Pancreas (tissue), 10 donors: Measurements from ENCODE around the gene PPM1H. TPM values are rescaled to one million over a fixed set of nuclear protein-coding genes. Genes with fewer than 3 reads are reported as not detected.

ENCODE experiments used
- ATAC-seq, 4 donors: fragments of 200-7000 bp; cut with Tn5 transposase; one replicate each; pipeline versions ENCODE4 v1.8.0 to v1.9.1; 2020; ENCODE audit warnings: mild to moderate bottlenecking in 4 of 4, moderate library complexity in 4 of 4
- DNase-seq, 6 donors: peaks; one replicate each; pipeline ENCODE4 v3.0.0-alpha.2; 2020
- FAIRE-seq: peaks from 2 replicates; lab custom pipeline; 2012; peaks lifted over from hg19 to GRCh38; lab: Jason Lieb, UNC
- H3K27ac ChIP-seq, 4 donors: fragments of 200-600 bp; sonication (generic); 1 replicate in 3 of 4; 2 replicates in 1 of 4; pipeline versions ENCODE4 v1.5.0 to v1.8.0; 2020
- H3K27me3 ChIP-seq, 4 donors: fragments of 200-600 bp; one replicate each; pipeline ENCODE4 v1.8.0; 2021
- H3K36me3 ChIP-seq, 3 donors: fragments of 200-600 bp; sonication (generic) in 1 of 3; one replicate each; pipeline versions ENCODE4 v1.5.0 to v1.8.0; 2020 to 2021
- H3K4me1 ChIP-seq, 3 donors: fragments of 200-600 bp; one replicate each; pipeline ENCODE4 v1.8.0; 2021
- H3K4me3 ChIP-seq, 4 donors: fragments of 200-600 bp; sonication (generic) in 2 of 4; one replicate each; pipeline versions ENCODE4 v1.5.0 to v1.8.0; 2020 to 2021
- H3K9me3 ChIP-seq, 4 donors: fragments of 200-600 bp; one replicate each; pipeline ENCODE4 v1.8.0; 2021
- CTCF ChIP-seq, 4 donors: fragments of 200-600 bp; sonication (generic) in 3 of 4; IDR thresholded peaks; one replicate each; pipeline versions ENCODE4 v1.5.0 to v1.8.0; 2021; ENCODE audit warnings: antibody characterized with exemption in 4 of 4
- WGBS, 2 donors: extraction: QIAGEN DNeasy Blood & Tissue Kit; methylation state at CpG; one replicate each; pipeline ENCODE4 v1.1.7; 2013; 5-methylcytosine and 5-hydroxymethylcytosine counted together
- intact Hi-C, 3 donors: fragments of 100-400 bp; cut with DNase I; formaldehyde crosslinking; loops; one replicate each; pipeline versions ENCODE4 v1.11.1 to v1.14.2; 2022
- polyA plus RNA-seq, 2 donors: library from polyadenylated mRNA; stranded (reverse); fragments of 200-250 nt; gene quantifications; one replicate each; pipeline ENCODE4 v1.2.3, GENCODE V29; 2013
- total RNA-seq, 6 donors: library from RNA; stranded (reverse); fragmentation: NEBNext Ultra II Directional in 4 of 6; extraction: Animal tissue kit (Norgen Biotek cat#: 25700) in 4 of 6; gene quantifications; one replicate each; pipeline versions ENCODE4 v1.2.1 to v1.2.4, GENCODE V29; 2021 to 2023
- donor health status: healthy with polysubstance abuse.
- donor health status: DM: no; HTN: no; CAD: no; lungs with moderate emphysema.
- donor health status: DM: no; HTN: no; CAD: no.
- donor health status: control.
- donor health status: control.
- donor health status: Bipolar disorder and iron deficiency.
- donor health status: DM: yes; HTN: yes; CAD: no.
- donor health status: DM: no; HTN: no; CAD: no.
- donor health status: DM: no; HTN: no; CAD: no.
- donor health status: DM: yes; HTN: yes; CAD: no.

The PPM1H gene
- total and polyA plus RNA-seq, 8 donors, result 1.7 to 12.9 (median 5.8) TPM

- Histone ChIP-seq H3K27me3 (no peaks in the 10 kb centered on the region), H3K36me3 (no peaks in the 10 kb centered on the region), H3K4me3 (no peak overlapping the region), H3K9me3 (no peaks in the 10 kb centered on the region), H3K4me1 (no peaks in the 10 kb centered on the region), H3K27ac (no peak overlapping the region)
- intact Hi-C loops, result no loop called here
- ATAC-seq (no peak), DNase-seq (no peak), FAIRE-seq (no peak)
- no peak for TF ChIP-seq CTCF (IDR thresholded peaks at IDR 0.05)
- 86 to 91% methylated on average over 13 of the region's 13 CpGs for WGBS, 2 donors
Observed at GRCh38 chr12:62800707-62801400, 134.1 kb downstream of the PPM1H start.

GRCh38 chr12:62799766-62800406, 135.1 kb downstream of the PPM1H start:
- H3K9me3 ChIP-seq, result no peaks in the 10 kb centered on the region
- H3K4me1 ChIP-seq, result no peaks in the 10 kb centered on the region
- intact Hi-C loops, result loop anchor here (10.0 kb wide), 2 partner anchors 215 to 355 kb away; no protein-coding TSS in a partner anchor
- no peak overlapping the region for H3K4me3 ChIP-seq
- no peaks in the 10 kb centered on the region for H3K27me3 ChIP-seq
- H3K36me3 ChIP-seq, result no peaks in the 10 kb centered on the region
- TF ChIP-seq CTCF (IDR thresholded peaks at IDR 0.05), result no peak
- ATAC-seq (no peak), DNase-seq (no peak), FAIRE-seq (no peak)
- H3K27ac ChIP-seq, result no peak overlapping the region
- 76 to 78% methylated on average over 9 of the region's 9 CpGs for WGBS, 2 donors

GRCh38 chr12:62799126-62799736, 135.7 kb downstream of the PPM1H start:
- H3K4me3 ChIP-seq, result no peak overlapping the region
- peak; percentile 78 to 91 (median 89) for TF ChIP-seq CTCF (IDR thresholded peaks at IDR 0.05)
- no peaks in the 10 kb centered on the region for H3K4me1 ChIP-seq
- H3K27me3 ChIP-seq, result no peaks in the 10 kb centered on the region
- peak; percentile 77 to 90 (median 88) for ATAC-seq
- H3K36me3 ChIP-seq, result no peaks in the 10 kb centered on the region
- peak in 2 of 6 donors; percentile 26 to 51 for DNase-seq
- no peaks in the 10 kb centered on the region for H3K9me3 ChIP-seq
- no peak overlapping the region for H3K27ac ChIP-seq
- intact Hi-C loops, result loop anchor here (10.0 kb wide), 2 partner anchors 214 to 354 kb away; no protein-coding TSS in a partner anchor
- no peak for FAIRE-seq
- 29 to 32% methylated on average over 2 of the region's 2 CpGs for WGBS, 2 donors

GRCh38 chr12:62794218-62794583, 140.7 kb downstream of the PPM1H start:
- no peak overlapping the region for H3K4me3 ChIP-seq
- WGBS, 2 donors, result 10 to 24% methylated on average over 1 of the region's 1 CpG
- ATAC-seq (no peak), FAIRE-seq (no peak), DNase-seq (no peak)
- H3K4me1 ChIP-seq, result peaks cover 0 to 4% (median 0%) of the 10 kb centered on the region in 3 donors
- H3K9me3 ChIP-seq, result no peaks in the 10 kb centered on the region
- no peaks in the 10 kb centered on the region for H3K36me3 ChIP-seq
- intact Hi-C loops, result loop anchor here (5.0 to 10.0 kb wide), 4 partner anchors 209 to 357 kb away; no protein-coding TSS in a partner anchor
- no peak overlapping the region for H3K27ac ChIP-seq
- no peak for TF ChIP-seq CTCF (IDR thresholded peaks at IDR 0.05)
- no peaks in the 10 kb centered on the region for H3K27me3 ChIP-seq
